Activated naive CD4-positive, alpha-beta T cell treated with anti-CD3 and anti-CD28 coated beads for 36 hours (primary cell): Measurements from ENCODE around the gene KCNE5. TPM values are rescaled to one million over a fixed set of nuclear protein-coding genes. Genes with fewer than 3 reads are reported as not detected.
"Not testable (repeated sequence)": the region's sequence is repeated elsewhere in the genome, so short reads cannot be mapped to it uniquely, and the experiment has no call there.

Experiments
- CTCF ChIA-PET: fragments of 350-600 bp; sonication (Branson Sonifier 250); formaldehyde crosslinking; loops from one replicate; lab custom pipeline; 2021; ENCODE audit warnings: antibody characterized with exemption; lab: Charles Lee
- DNase-seq: peaks from one replicate; pipeline ENCODE4 v3.0.0-alpha.2; 2020
- H3K27ac Mint-ChIP-seq: one replicate; pipeline ENCODE4 v1.8.0; 2021; ENCODE audit warnings: mild to moderate bottlenecking, mixed read lengths
- H3K27me3 Mint-ChIP-seq: one replicate; pipeline ENCODE4 v1.8.0; 2021; ENCODE audit warnings: low read depth, mixed read lengths
- H3K36me3 Mint-ChIP-seq: one replicate; pipeline ENCODE4 v1.8.0; 2021; ENCODE audit warnings: low read depth, mixed read lengths
- H3K4me1 Mint-ChIP-seq: one replicate; pipeline ENCODE4 v1.8.0; 2021; ENCODE audit warnings: low read depth, mixed read lengths
- H3K4me3 Mint-ChIP-seq: one replicate; pipeline ENCODE4 v1.8.0; 2021; ENCODE audit warnings: mild to moderate bottlenecking, moderate library complexity, mixed read lengths
- H3K9me3 Mint-ChIP-seq: one replicate; pipeline ENCODE4 v1.8.0; 2021; ENCODE audit warnings: mixed read lengths
- intact Hi-C: fragments of 100-400 bp; cut with micrococcal nuclease; formaldehyde crosslinking; loops from one replicate; pipeline ENCODE4 v1.15.1; 2023
- total RNA-seq, 2 experiments: library from RNA; stranded (reverse); gene quantifications; one replicate each; pipeline ENCODE4 v1.2.3, GENCODE V29; 2021

KCNE5 gene, protein sequence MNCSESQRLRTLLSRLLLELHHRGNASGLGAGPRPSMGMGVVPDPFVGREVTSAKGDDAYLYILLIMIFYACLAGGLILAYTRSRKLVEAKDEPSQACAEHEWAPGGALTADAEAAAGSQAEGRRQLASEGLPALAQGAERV
- total RNA-seq: under 1 TPM in 1 of 2 experiments, not detected in 1; 0.15 TPM

DNA sequence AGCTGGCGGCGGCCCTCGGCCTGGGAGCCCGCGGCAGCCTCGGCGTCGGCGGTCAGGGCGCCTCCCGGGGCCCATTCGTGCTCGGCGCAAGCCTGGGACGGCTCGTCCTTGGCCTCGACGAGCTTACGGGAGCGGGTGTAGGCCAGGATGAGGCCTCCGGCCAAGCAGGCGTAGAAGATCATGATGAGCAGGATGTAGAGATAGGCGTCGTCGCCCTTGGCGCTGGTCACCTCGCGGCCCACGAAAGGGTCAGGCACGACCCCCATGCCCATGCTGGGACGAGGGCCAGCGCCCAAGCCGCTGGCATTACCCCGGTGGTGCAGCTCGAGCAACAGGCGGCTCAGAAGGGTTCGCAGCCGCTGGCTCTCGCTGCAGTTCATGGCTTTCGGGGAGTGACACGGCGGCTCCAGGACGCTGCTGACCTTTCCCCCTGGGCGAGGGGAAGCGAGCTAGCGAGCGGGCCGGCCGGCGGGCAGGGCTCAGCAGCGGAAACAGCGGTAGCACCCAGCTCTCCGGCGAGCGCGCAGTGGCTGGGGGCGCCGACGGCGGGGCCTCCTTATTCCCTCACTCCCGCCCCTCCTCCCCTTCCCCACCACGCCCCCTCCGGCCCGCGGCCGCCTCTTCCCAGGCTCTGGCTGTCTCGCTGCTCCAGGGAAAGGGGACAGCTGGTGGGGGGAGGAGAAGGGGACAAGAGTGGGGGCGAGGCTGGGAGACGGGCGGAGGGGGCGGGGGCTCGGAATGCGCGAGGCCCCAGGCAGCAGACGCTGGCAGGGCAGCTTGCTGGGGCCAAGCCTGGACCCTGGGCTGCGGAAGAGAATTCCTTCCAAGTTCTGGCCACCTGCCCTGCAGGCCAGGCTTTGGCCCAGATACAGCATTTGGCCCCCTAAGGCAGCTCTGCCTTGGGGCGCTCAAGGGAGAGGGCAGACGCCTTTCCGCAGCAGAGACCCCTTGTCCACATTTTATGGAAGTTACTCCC lies at the start of gene KCNE5:
Gene KCNE5 (minus strand): TSS at position 532 of the 976 bp plus-strand sequence. CDS start 152 bp downstream, at position 380.
- no peak for DNase-seq
- H3K4me3 Mint-ChIP-seq: no peak within 1 kb of the TSS
- no peaks in the 10 kb centered on the region for H3K9me3 Mint-ChIP-seq
- H3K27ac Mint-ChIP-seq: no peak within 1 kb of the TSS
- H3K36me3 Mint-ChIP-seq: peaks cover 4% of the 10 kb centered on the region
- CTCF ChIA-PET: interaction anchor here (0.6 to 0.8 kb wide), 2 partner anchors 71 to 224 kb away, joined by 3 read pairs; no protein-coding TSS in a partner anchor
- peaks cover 7% of the 10 kb centered on the region for H3K27me3 Mint-ChIP-seq
- H3K4me1 Mint-ChIP-seq: no peaks in the 10 kb centered on the region
- intact Hi-C loops: no loop called here

DNA sequence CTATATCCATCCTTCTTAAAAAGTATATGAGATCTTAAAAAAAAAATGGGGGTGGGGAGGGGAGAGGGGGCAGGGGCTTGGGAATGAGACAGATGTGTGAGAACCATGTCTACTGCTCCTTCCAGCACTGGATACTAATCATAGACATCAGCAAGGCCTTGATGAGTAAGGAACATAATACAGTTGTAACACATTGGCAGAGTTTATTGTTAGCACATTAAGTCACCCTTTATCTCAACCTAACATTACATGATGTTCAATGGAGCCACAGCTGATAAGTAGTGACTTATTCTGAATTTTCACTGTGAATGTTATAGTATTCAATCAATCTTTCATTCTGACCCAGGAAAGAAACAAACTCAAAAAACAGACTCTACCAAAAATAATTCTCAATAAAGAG lies 47.3 kb upstream of the KCNE5 start:
- Mint-ChIP-seq H3K27ac (no peak overlapping the region), H3K4me1 (no peaks in the 10 kb centered on the region), H3K36me3 (peaks cover 25% of the 10 kb centered on the region), H3K4me3 (no peak overlapping the region), H3K9me3 (no peaks in the 10 kb centered on the region), H3K27me3 (no peaks in the 10 kb centered on the region)
- DNase-seq: no peak
- CTCF ChIA-PET: no interaction called here
- intact Hi-C loops: no loop called here

DNA sequence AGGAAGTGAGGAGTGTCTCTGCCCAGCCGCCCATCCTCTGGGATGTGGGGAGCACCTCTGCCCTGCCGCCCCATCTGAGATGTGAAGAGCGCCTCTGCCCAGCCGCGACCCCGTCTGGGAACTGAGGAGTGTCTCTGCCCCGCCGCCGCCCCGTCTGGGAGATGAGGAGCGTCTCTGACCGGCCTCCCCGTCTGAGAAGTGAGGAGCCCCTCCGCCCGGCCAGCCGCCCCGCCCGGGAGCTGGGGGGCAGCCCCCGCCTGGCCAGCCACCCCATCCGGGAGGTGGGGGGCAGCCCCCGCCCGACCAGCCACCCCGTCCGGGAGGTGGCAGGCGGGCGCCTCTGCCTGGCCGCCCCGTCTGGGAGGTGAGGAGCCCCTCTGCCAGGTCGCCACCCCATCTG lies 46.2 kb upstream of the KCNE5 start:
- H3K36me3 Mint-ChIP-seq: peaks cover 28% of the 10 kb centered on the region
- CTCF ChIA-PET, H3K4me1 Mint-ChIP-seq, intact Hi-C loops, H3K27ac Mint-ChIP-seq, H3K4me3 Mint-ChIP-seq, H3K27me3 Mint-ChIP-seq, DNase-seq, H3K9me3 Mint-ChIP-seq: not testable (repeated sequence)

DNA sequence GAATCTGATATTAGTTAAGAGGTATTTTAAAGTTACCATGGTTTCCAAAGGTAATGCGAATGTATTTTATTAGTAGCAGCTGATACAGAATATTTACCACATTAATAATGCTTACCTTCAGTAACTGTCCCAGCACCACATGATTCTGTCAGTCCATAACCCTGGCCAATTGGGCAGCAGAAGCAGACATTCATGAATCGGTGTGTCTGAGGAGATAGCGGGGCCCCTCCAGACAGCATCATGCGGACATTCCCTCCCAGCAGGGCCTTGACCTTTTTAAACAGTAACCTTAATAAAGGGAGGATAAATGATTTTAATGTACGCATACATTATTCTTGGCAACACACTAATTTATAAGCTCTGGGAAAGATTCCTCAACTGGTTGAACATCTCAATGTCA lies 43.0 kb upstream of the KCNE5 start:
- CTCF ChIA-PET: no interaction called here
- no peaks in the 10 kb centered on the region for H3K27me3 Mint-ChIP-seq
- no peak for DNase-seq
- H3K4me1 Mint-ChIP-seq: no peaks in the 10 kb centered on the region
- H3K9me3 Mint-ChIP-seq: no peaks in the 10 kb centered on the region
- H3K4me3 Mint-ChIP-seq: no peak overlapping the region
- intact Hi-C loops: no loop called here
- H3K27ac Mint-ChIP-seq: no peak overlapping the region
- H3K36me3 Mint-ChIP-seq: peaks cover 35% of the 10 kb centered on the region

DNA sequence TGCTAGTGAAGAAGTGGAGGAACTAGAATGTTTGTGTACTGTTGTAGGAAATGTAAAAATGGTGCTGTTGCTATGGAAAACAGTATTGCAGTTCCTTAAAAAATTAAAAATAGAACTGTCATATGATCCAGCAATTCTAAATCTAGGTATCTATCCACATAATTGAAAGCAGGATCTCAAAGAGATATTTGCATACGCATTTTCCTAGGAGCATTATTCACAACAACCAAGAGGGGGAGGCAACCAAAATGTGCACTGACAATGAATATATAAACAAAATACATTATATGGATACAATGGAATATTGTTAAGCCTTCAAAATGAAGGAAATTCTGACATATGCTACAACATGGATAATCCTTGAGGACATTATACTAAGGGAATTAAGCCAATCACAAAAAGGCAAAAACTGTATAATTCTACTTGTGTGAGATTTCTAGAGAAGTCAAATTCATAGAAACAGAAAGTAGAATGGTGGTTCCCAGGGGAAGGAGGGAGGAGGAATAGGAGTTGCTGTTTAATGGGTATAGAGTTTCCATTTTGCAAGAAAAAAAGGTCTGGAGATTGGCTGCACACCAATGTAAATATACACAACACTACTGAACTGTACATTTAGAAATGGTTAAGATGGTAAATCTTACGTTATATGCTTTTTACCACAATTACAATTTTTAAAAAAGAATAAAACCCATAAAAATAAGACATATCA lies 35.6 kb upstream of the KCNE5 start:
- intact Hi-C loops: no loop called here
- Mint-ChIP-seq H3K36me3 (peaks cover 62% of the 10 kb centered on the region), H3K27me3 (no peaks in the 10 kb centered on the region), H3K4me1 (no peaks in the 10 kb centered on the region), H3K27ac (no peak overlapping the region), H3K4me3 (no peak overlapping the region), H3K9me3 (no peaks in the 10 kb centered on the region)
- CTCF ChIA-PET: no interaction called here
- DNase-seq: no peak

DNA sequence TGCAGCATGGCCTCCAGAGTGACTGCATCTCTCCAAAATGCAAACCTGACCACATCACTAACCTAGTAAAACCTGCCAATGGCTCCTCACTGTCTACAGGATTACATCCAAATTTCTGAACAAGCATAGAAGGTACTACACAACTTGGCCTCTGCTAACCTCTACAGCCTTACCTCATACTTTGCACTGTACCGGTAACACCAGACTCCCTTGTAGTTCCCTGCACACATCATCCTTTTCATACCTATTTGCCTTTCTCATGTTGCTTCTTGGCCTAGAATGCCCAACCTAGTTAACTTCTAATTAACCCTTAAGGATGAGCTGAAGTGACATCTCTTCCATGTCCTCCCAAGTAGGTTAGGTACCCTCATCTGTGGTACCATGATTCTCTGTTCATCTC lies 33.4 kb upstream of the KCNE5 start:
- Mint-ChIP-seq H3K36me3 (peaks cover 59% of the 10 kb centered on the region), H3K9me3 (no peaks in the 10 kb centered on the region), H3K4me3 (no peak overlapping the region), H3K27me3 (no peaks in the 10 kb centered on the region), H3K27ac (no peak overlapping the region), H3K4me1 (no peaks in the 10 kb centered on the region)
- CTCF ChIA-PET: no interaction called here
- intact Hi-C loops: no loop called here
- DNase-seq: no peak

DNA sequence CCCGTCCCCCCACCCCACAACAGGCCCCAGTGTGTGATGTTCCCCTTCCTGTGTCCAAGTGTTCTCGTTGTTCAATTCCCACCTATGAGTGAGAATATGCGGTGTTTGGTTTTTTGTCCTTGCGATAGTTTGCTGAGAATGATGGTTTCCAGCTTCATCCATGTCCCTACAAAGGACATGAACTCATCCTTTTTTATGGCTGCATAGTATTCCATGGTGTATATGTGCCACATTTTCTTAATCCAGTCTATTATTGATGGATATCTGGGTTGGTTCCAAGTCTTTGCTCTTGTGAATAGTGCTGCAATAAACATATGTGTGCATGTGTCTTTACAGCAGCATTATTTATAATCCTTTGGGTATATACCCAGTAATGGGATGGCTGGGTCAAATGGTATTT lies 32.4 kb upstream of the KCNE5 start:
- DNase-seq, H3K9me3 Mint-ChIP-seq, H3K4me1 Mint-ChIP-seq, intact Hi-C loops, CTCF ChIA-PET, H3K27me3 Mint-ChIP-seq, H3K27ac Mint-ChIP-seq, H3K4me3 Mint-ChIP-seq: not testable (repeated sequence)
- H3K36me3 Mint-ChIP-seq: peaks cover 52% of the 10 kb centered on the region

DNA sequence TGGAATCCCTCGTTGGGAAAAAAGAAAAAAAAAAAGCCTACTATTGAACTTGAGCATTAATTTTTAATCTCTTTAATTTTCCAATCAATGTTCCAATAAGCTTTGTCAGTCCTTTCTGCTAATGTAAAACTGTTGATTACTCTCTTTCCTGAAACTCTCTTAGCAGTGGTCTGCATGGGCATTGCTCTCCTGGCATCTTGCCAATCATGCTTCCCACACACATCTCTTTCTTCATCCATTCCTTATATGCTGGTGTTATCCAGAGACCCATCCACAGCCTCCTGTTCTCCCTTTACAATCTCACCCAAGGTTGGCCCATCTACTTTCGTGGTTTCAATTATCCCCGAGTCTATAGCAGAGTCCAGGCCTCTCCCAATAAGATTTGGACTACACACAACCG lies 31.8 kb upstream of the KCNE5 start:
- peaks cover 52% of the 10 kb centered on the region for H3K36me3 Mint-ChIP-seq
- DNase-seq: no peak
- H3K4me3 Mint-ChIP-seq: no peak overlapping the region
- intact Hi-C loops: no loop called here
- CTCF ChIA-PET: interaction anchor here (0.7 kb wide), 1 partner anchor 205 kb away, joined by 7 read pairs; no protein-coding TSS in a partner anchor
- no peaks in the 10 kb centered on the region for H3K27me3 Mint-ChIP-seq
- no peak overlapping the region for H3K27ac Mint-ChIP-seq
- H3K4me1 Mint-ChIP-seq: no peaks in the 10 kb centered on the region
- H3K9me3 Mint-ChIP-seq: no peaks in the 10 kb centered on the region

DNA sequence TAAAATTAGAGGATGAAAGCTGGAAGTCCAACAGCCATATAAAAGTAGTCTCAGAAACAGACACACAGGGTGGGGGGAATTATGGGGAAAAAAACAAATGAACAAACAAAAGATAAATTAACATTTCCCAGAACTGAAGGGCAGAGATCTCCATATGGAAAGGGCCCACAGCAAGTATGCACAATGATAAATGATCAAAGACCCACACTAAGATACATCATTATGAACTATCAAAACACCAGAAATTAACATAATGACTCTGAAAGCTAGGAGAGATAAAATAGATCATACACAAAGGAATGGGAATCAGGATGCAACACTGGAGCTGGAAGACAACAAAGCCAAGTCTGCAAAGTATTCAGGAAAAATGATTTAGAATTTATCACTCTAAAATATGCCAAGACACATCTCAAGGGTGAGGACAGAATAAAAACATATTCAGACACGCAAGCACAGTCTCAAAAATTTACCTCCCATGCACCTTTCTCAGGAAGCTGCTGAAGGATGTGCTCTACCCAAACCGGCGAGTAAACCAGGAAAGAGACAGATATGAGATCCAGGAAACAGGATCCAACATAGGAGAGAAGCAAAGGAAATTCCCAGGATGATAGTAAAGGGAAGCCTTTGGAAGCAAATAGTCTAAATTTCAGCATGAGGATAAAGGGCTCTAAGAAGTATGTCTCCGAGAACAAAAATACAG lies 30.7 kb upstream of the KCNE5 start:
- CTCF ChIA-PET: no interaction called here
- no peak overlapping the region for H3K4me3 Mint-ChIP-seq
- peaks cover 47% of the 10 kb centered on the region for H3K36me3 Mint-ChIP-seq
- no peaks in the 10 kb centered on the region for H3K27me3 Mint-ChIP-seq
- DNase-seq: no peak
- no peaks in the 10 kb centered on the region for H3K9me3 Mint-ChIP-seq
- intact Hi-C loops: no loop called here
- H3K4me1 Mint-ChIP-seq: no peaks in the 10 kb centered on the region
- no peak overlapping the region for H3K27ac Mint-ChIP-seq

DNA sequence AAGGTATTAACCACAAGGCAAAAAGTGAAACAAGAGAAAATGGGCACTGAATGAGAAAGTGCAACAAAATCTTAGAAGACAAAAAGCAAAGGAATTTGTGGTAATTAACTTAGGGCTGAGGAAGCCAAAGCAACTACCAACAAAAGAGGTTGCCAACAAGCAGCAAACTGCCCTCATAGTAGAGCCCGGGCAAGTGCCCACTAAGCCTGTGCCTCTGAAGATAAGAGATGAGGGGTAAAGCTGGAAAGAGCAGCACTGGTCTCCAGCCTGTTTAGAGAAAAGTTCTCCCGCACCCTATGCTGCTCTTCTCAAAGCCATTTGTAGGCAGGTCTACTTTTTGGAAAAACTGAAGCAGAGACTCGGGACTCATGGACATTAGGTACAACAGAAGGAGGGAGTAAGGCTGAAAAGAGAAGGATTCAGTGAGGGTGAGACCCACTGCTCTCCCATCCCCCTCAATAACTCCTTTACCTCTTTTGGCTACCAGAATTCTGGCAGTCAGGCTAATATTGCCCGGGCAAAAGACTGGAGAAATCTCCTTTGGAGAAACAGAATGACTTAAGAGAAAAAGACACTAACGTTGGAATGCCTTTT lies 29.6 kb upstream of the KCNE5 start:
- no peak overlapping the region for H3K4me3 Mint-ChIP-seq
- no peak overlapping the region for H3K27ac Mint-ChIP-seq
- H3K27me3 Mint-ChIP-seq: no peaks in the 10 kb centered on the region
- H3K9me3 Mint-ChIP-seq: no peaks in the 10 kb centered on the region
- CTCF ChIA-PET: no interaction called here
- peaks cover 37% of the 10 kb centered on the region for H3K36me3 Mint-ChIP-seq
- intact Hi-C loops: no loop called here
- no peaks in the 10 kb centered on the region for H3K4me1 Mint-ChIP-seq
- DNase-seq: no peak

DNA sequence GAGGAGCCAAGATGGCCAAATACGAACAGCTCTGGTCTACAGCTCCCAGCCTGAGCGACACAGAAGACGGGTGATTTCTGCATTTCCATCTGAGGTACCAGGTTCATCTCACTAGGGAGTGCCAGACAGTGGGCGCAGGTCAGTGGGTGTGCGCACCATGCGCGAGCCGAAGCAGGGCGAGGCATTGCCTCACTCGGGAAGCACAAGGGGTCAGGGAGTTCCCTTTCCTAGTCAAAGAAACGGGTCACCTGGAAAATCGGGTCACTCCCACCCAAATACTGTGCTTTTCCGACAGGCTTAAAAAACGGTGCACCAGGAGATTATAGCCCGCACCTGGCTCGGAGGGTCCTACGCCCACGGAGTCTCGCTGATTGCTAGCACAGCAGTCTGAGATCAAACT lies 19.7 kb upstream of the KCNE5 start:
- CTCF ChIA-PET, DNase-seq, intact Hi-C loops: not testable (repeated sequence)

DNA sequence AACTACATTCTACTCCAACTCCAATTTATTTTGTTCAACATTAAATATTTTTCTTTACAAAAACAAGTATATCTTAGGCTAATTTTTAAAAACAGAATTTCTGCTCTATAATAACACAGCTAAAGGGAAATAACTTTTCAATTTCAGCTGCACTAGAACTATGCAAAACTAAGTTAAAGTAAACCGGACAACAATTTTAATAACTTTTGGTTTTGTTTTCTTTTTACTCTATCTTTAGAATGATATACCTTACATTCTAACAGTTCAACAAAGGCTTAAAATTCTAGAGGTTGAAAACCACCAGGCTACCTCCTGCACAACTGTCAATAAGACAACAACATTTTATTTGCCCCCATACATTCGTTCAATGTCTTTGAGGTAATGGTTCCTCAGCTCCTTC lies 18.7 kb upstream of the KCNE5 start:
- no peaks in the 10 kb centered on the region for H3K9me3 Mint-ChIP-seq
- H3K4me1 Mint-ChIP-seq: peaks cover 7% of the 10 kb centered on the region
- intact Hi-C loops: no loop called here
- DNase-seq: no peak
- peaks cover 13% of the 10 kb centered on the region for H3K36me3 Mint-ChIP-seq
- CTCF ChIA-PET: no interaction called here
- no peak overlapping the region for H3K27ac Mint-ChIP-seq
- H3K4me3 Mint-ChIP-seq: no peak overlapping the region
- no peaks in the 10 kb centered on the region for H3K27me3 Mint-ChIP-seq

More for the DNA sequence above, 19.7 kb upstream of the KCNE5 start:
- not testable (repeated sequence) for H3K4me3 Mint-ChIP-seq, H3K27me3 Mint-ChIP-seq, H3K36me3 Mint-ChIP-seq, H3K4me1 Mint-ChIP-seq, H3K27ac Mint-ChIP-seq, H3K9me3 Mint-ChIP-seq
